SKM-1 (cell line): Measurements from ENCODE around the gene AHCY.
"Not testable (repeated sequence)": the region's sequence is repeated elsewhere in the genome, so short reads cannot be mapped to it uniquely, and the experiment has no call there.

Experiments used
- DNase-seq: peaks from one replicate; lab custom pipeline; 2025; ENCODE audit not compliant: unreplicated experiment; lab: John Stamatoyannopoulos, UW

Gene AHCY

DNA sequence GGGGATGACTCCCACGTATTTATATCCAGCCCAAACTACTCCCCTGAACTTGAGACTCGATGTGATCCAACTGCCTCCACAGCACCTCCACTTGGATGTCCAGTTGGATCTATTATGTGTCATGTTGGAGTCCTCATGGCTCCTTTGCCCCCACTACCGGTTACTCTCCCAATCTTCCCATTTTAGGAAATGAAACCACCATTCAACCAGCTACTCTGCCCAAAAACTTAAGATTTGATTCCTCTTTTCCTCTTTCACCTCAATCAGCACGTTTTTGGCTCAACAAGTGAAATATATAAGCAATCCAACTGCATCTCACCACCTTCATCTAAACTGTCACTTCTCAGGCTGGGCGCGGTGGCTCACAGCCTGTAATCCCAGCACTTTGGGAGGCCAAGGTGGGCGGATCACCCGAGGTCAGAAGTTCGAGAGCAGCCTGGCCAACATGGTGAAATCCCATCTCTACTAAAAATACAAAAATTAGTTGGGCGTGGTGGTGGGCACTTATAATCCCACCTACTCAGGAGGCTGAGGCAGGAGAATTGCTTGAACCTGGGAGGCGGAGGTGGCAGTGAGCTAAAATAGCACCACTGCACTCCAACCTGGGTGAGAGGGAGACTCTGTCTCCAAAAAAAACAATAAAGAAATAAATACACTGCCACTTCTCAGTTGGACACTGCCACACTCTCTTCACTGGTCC is 3.4 kb downstream of the AHCY start:
- DNase-seq = no peak

DNA sequence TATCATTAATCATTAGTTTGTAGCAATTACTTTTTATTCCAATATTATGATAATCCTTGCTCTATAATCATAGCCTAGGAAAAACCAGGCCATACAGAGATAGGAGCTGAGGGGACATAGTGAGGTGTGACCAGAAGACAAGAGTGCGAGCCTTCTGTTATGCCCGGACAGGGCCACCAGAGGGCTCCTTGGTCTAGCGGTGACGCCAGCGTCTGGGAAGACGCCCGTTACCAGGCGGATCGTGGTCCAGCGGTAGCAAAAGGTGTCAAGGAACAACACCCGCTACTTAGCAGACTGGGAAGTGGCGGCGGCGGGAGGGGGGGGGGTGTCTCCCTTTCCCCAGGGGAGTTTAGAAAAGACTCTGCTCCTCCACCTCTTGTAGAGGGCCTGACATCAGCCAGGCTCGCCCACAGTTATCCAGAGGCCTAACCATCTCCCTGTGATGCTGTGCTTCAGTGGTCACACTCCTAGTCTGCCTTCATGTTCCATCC is 4.8 kb downstream of the AHCY start:
- not testable (repeated sequence) for DNase-seq

GRCh38 chr20:34296468-34296867 is 6.7 kb downstream of the AHCY start:
- no peak for DNase-seq

DNA sequence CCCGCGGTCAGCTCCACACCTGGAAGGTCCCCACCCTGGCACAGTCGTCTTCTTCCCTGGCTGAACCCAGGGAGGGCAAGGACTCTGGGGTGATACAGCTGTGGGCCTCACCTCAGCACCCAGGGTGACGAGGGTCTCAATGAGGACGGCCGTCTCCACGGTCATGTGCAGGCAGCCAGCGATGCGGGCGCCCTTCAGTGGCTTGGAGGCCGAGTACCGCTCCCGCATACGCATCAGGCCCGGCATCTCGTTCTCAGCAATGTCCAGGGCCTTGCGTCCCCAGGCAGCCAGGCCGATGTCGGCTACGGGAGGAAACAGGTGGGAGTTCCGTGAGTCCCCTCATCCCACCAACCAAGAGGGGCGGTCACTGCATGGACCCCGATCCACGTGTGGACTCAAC is 7.9 kb downstream of the AHCY start:
- DNase-seq = no peak

DNA sequence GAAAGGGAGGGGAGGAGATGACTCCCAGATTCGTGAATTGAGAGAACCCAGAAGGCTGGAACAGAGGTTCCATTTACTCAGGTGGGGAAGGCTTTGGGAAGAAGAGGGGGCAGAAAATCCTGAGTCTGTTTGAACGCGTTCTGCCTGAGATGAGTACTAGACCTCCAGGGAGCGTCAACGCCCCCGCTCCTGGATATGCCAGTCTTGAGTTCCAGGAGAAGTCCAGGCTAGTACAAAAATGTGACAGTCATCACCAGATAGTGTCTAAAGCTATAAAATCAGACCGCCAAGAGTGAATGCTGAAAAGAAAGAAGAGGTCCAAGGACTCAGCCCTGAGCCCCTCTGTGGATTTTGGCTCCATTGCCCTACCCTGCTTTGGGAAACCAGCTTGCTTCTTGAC is 8.6 kb downstream of the AHCY start:
- no peak for DNase-seq

- no peak for DNase-seq
These were observed 9.6 kb downstream of the AHCY start for GRCh38 chr20:34293589-34293988.

GRCh38 chr20:34293119-34293518 is 10.0 kb downstream of the AHCY start:
- DNase-seq = no peak

DNA sequence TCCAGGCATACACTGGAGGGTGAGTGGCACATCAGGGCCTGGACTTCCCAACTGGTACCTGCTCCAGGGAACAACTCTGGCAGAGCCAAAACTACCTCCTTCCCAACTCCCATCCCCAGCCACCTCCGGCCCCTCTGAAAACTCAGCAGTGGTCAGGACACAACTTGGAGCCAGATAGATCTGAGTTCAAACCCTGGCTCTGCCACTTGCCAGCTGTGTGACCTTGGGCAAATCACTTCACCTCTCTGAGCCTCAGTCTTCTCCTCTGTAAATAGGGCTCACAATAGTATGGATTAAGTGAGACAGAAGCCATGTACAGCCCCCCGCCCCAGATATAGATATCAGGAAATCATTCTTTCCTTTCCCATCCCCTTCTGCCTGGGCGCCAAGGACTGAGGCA is 10.7 kb downstream of the AHCY start:
- DNase-seq = no peak

GRCh38 chr20:34290471-34290870 is 12.7 kb downstream of the AHCY start:
- no peak for DNase-seq

DNA sequence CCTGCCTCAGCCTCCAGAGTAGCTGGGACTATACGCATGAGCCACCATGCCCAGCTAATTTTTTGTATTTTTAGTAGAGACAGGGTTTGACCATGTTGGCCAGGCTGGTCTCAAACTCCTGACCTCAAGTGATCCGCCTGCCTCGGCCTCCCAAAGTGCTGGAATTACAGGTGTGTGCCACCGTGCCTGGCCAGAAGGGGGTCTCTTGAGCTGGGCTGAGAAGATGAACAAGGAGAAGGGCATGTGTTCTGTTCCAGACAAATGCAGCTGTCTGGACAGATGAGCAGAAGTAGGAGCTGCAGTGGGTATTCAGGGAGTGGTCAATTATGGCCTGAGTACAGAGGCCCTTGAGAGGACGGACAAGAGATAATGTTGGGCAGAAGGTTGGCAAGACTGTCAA is 15.7 kb downstream of the AHCY start:
- not testable (repeated sequence) for DNase-seq

GRCh38 chr20:34285450-34285849 is 17.7 kb downstream of the AHCY start:
- no peak for DNase-seq

- no peak for DNase-seq
These were observed 19.3 kb downstream of the AHCY start for GRCh38 chr20:34283844-34284243.

GRCh38 chr20:34282041-34282440 is 21.1 kb downstream of the AHCY start:
- DNase-seq = no peak

DNA sequence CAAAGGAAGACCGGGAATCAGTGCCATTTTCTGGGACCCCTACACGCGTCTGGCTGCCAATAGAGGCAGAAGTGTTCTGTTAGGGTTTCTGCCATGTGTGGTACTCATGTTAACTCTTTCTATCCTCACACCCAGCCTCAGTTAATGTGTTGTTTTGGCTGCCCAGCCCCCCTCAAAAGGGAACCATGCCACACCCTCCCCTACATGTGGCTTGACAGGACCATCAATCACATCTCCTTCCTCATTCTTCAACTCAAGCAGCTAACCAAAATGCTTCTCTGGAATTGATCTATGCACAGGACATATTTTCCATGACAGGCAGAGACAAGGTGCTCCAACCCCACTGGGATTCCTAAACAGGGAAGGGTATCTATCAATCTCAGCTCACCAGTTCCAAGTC is 22.0 kb downstream of the AHCY start:
- no peak for DNase-seq

GRCh38 chr20:34274694-34275093 is 28.5 kb downstream of the AHCY start:
- DNase-seq = no peak

- DNase-seq = no peak
These were observed 31.2 kb downstream of the AHCY start for GRCh38 chr20:34271956-34272355.

- DNase-seq = no peak
These were observed 33.0 kb downstream of the AHCY start for GRCh38 chr20:34269996-34270627.

- DNase-seq = no peak
These were observed 34.1 kb downstream of the AHCY start for GRCh38 chr20:34268851-34269636.

GRCh38 chr20:34268145-34268544 is 35.0 kb downstream of the AHCY start:
- no peak for DNase-seq

GRCh38 chr20:34264141-34264540 is 39.0 kb downstream of the AHCY start:
- no peak for DNase-seq

DNA sequence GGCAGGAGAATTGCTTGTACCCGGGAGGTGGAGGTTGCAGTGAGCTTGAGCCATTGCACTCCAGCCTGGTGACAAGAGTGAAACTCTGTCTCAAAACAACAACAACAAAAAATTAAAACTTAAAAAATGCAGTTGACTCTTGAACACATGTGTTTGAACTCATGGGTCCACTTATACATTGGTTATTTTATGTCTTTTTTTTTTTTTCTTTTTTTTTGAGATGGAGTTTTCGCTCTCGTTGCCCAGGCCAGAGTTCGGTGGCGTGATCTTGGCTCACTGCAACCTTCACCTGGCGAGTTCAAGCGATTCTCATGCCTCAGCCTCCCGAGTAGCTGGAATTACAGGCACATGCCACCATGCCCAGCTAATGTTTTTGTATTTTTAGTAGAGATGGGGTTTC is 39.7 kb downstream of the AHCY start:
- not testable (repeated sequence) for DNase-seq
